H9 (cell line): Measurements from ENCODE around the gene CCDC187. TPM values are rescaled to one million over a fixed set of nuclear protein-coding genes. Genes with fewer than 3 reads are reported as not detected.

Experiments used
- DNase-seq: peaks from one replicate; pipeline ENCODE4 v3.0.0-alpha.2; 2017
- H2AFZ ChIP-seq: one replicate; pipeline ENCODE4 v1.6.1; 2013; ENCODE audit warnings: mild to moderate bottlenecking, low read length, control low read depth, moderate library complexity
- H2AK5ac ChIP-seq: 2 replicates; pipeline ENCODE4 v1.6.1; 2013; ENCODE audit warnings: low read length, control low read depth, mixed read lengths; ENCODE audit not compliant: insufficient read length
- H2BK120ac ChIP-seq: one replicate; pipeline ENCODE4 v1.6.1; 2013; ENCODE audit warnings: low read depth, mild to moderate bottlenecking, low read length, control low read depth, inconsistent platforms; ENCODE audit not compliant: poor library complexity, severe bottlenecking
- H2BK12ac ChIP-seq: 2 replicates; pipeline ENCODE4 v1.6.1; 2013; ENCODE audit warnings: low read length, control low read depth, mixed read lengths, low read depth; ENCODE audit not compliant: insufficient read length
- H2BK15ac ChIP-seq: 2 replicates; pipeline ENCODE4 v1.6.1; 2013; ENCODE audit warnings: low read depth, low read length, control low read depth
- H2BK20ac ChIP-seq: one replicate; pipeline ENCODE4 v1.6.1; 2013; ENCODE audit warnings: low read depth, mild to moderate bottlenecking, low read length, control low read depth, inconsistent platforms; ENCODE audit not compliant: poor library complexity, severe bottlenecking
- H2BK5ac ChIP-seq: 2 replicates; pipeline ENCODE4 v1.6.1; 2013; ENCODE audit warnings: low read length, control low read depth, mixed read lengths; ENCODE audit not compliant: insufficient read length
- H3K14ac ChIP-seq: 2 replicates; pipeline ENCODE4 v1.6.1; 2013; ENCODE audit warnings: low read length, control low read depth; ENCODE audit not compliant: insufficient read depth
- H3K18ac ChIP-seq: 2 replicates; pipeline ENCODE4 v1.6.1; 2013; ENCODE audit warnings: low read depth, mild to moderate bottlenecking, mixed read lengths, low read length, control low read depth; ENCODE audit not compliant: insufficient read length
- H3K23ac ChIP-seq: 2 replicates; pipeline ENCODE4 v1.6.1; 2013; ENCODE audit warnings: low read length, control low read depth, mixed read lengths, low read depth; ENCODE audit not compliant: insufficient read length
- H3K23me2 ChIP-seq: 2 replicates; pipeline ENCODE4 v1.6.1; 2013; ENCODE audit warnings: low read depth, mild to moderate bottlenecking, mixed read lengths, low read length, control low read depth; ENCODE audit not compliant: insufficient read length, poor library complexity, severe bottlenecking
- H3K27ac ChIP-seq: 2 replicates; pipeline ENCODE4 v1.5.1; 2013; ENCODE audit warnings: low read length, control low read depth, mixed read lengths, low read depth; ENCODE audit not compliant: insufficient read length
- H3K27me3 ChIP-seq: 2 replicates; pipeline ENCODE4 v1.6.1; 2013; ENCODE audit warnings: low read length, control low read depth, inconsistent platforms; ENCODE audit not compliant: insufficient read depth
- H3K4ac ChIP-seq: 2 replicates; pipeline ENCODE4 v1.6.1; 2013; ENCODE audit warnings: low read depth, mild to moderate bottlenecking, control low read depth, inconsistent platforms, low read length, moderate library complexity
- H3K4me1 ChIP-seq: 2 replicates; pipeline ENCODE4 v1.6.1; 2013; ENCODE audit warnings: low read length, control low read depth, inconsistent platforms; ENCODE audit not compliant: insufficient read depth
- H3K4me2 ChIP-seq: 2 replicates; pipeline ENCODE4 v1.6.1; 2013; ENCODE audit warnings: low read length, control low read depth, mixed read lengths; ENCODE audit not compliant: insufficient read length, insufficient read depth
- H3K56ac ChIP-seq: 2 replicates; pipeline ENCODE4 v1.6.1; 2013; ENCODE audit warnings: low read depth, mild to moderate bottlenecking, mixed read lengths, low read length, control low read depth; ENCODE audit not compliant: insufficient read length
- H3K79me1 ChIP-seq: 2 replicates; pipeline ENCODE4 v1.6.1; 2013; ENCODE audit warnings: low read depth, mild to moderate bottlenecking, moderate library complexity, low read length, control low read depth, inconsistent platforms; ENCODE audit not compliant: insufficient read depth, poor library complexity, severe bottlenecking
- H3K79me2 ChIP-seq: 2 replicates; pipeline ENCODE4 v1.6.1; 2013; ENCODE audit warnings: low read length, control low read depth, inconsistent platforms; ENCODE audit not compliant: insufficient read depth
- H3K9ac ChIP-seq: 2 replicates; pipeline ENCODE4 v1.6.1; 2013; ENCODE audit warnings: low read length, control low read depth, mixed read lengths; ENCODE audit not compliant: insufficient read length; ENCODE audit errors: extremely low read depth
- H3K9me3 ChIP-seq: one replicate; pipeline ENCODE4 v1.6.1; 2013; ENCODE audit warnings: low read depth, low read length, inconsistent platforms; ENCODE audit not compliant: control insufficient read depth
- H3T11ph ChIP-seq: one replicate; pipeline ENCODE4 v1.6.1; 2013; ENCODE audit warnings: mild to moderate bottlenecking, low read length, control low read depth, inconsistent platforms
- H4K20me1 ChIP-seq: one replicate; pipeline ENCODE4 v1.6.1; 2013; ENCODE audit not compliant: control insufficient read depth, insufficient read length, insufficient read depth
- H4K5ac ChIP-seq: 2 replicates; pipeline ENCODE4 v1.6.1; 2013; ENCODE audit warnings: low read depth, mild to moderate bottlenecking, mixed read lengths, low read length, control low read depth; ENCODE audit not compliant: insufficient read length
- H4K8ac ChIP-seq: replicated peaks from 2 replicates; pipeline ENCODE4 v1.6.1; 2013; ENCODE audit warnings: low read length, control low read depth, mixed read lengths, low read depth; ENCODE audit not compliant: insufficient read length
- H4K91ac ChIP-seq: 2 replicates; pipeline ENCODE4 v1.6.1; 2013; ENCODE audit warnings: low read depth, mild to moderate bottlenecking, moderate library complexity, mixed read lengths, low read length, control low read depth; ENCODE audit not compliant: insufficient read length
- H3K27ac Mint-ChIP-seq, 3 experiments: 2 replicates in 2 of 3; 3 replicates in 1 of 3; pipeline ENCODE4 v1.8.0; 2020 to 2021; ENCODE audit warnings: mixed read lengths in 3 of 3, mild to moderate bottlenecking in 1 of 3, moderate library complexity in 1 of 3
- H3K27me3 Mint-ChIP-seq: 2 replicates; pipeline ENCODE4 v1.8.0; 2021; ENCODE audit warnings: low read depth, mild to moderate bottlenecking, moderate library complexity, mixed read lengths
- H3K36me3 Mint-ChIP-seq, 3 experiments: 2 replicates in 2 of 3; 3 replicates in 1 of 3; pipeline ENCODE4 v1.8.0; 2020 to 2021; ENCODE audit warnings: low read depth in 3 of 3, mixed read lengths in 3 of 3; ENCODE audit not compliant: insufficient read depth in 1 of 3
- H3K4me1 Mint-ChIP-seq, 2 experiments: 2 replicates each; pipeline ENCODE4 v1.8.0; 2020; ENCODE audit warnings: mixed read lengths in 2 of 2
- H3K4me3 Mint-ChIP-seq, 2 experiments: 2 replicates in 1 of 2; 3 replicates in 1 of 2; pipeline ENCODE4 v1.8.0; 2020 to 2021; ENCODE audit warnings: mild to moderate bottlenecking in 2 of 2, mixed read lengths in 2 of 2, moderate library complexity in 1 of 2
- H3K9me3 Mint-ChIP-seq, 2 experiments: 2 replicates in 1 of 2; 3 replicates in 1 of 2; pipeline ENCODE4 v1.8.0; 2020; ENCODE audit warnings: mild to moderate bottlenecking in 2 of 2, mixed read lengths in 2 of 2, moderate library complexity in 1 of 2
- WGBS: extraction: QIAGEN DNeasy Blood & Tissue Kit; methylation state at CpG from one replicate; pipeline ENCODE4 v1.1.7; 2013; ENCODE audit warnings: missing lambda C conversion rate, low lambda C conversion rate, mixed read lengths; ENCODE audit not compliant: insufficient read length; ENCODE audit errors: extremely low coverage; 5-methylcytosine and 5-hydroxymethylcytosine counted together
- total RNA-seq: library from RNA; stranded (reverse); gene quantifications from 2 replicates; pipeline ENCODE4 v1.2.1, GENCODE V29; 2021
- TF ChIP-seq, protein P1 (sequence below): fragments of 200-600 bp; sonication (generic); conservative IDR thresholded peaks from 3 replicates; pipeline ENCODE4 v1.8.0; 2021; ENCODE audit warnings: antibody characterized with exemption, mild to moderate bottlenecking

The CCDC187 gene
- total RNA-seq, 1 experiment from 2014 or later = 0.07 TPM

DNA sequence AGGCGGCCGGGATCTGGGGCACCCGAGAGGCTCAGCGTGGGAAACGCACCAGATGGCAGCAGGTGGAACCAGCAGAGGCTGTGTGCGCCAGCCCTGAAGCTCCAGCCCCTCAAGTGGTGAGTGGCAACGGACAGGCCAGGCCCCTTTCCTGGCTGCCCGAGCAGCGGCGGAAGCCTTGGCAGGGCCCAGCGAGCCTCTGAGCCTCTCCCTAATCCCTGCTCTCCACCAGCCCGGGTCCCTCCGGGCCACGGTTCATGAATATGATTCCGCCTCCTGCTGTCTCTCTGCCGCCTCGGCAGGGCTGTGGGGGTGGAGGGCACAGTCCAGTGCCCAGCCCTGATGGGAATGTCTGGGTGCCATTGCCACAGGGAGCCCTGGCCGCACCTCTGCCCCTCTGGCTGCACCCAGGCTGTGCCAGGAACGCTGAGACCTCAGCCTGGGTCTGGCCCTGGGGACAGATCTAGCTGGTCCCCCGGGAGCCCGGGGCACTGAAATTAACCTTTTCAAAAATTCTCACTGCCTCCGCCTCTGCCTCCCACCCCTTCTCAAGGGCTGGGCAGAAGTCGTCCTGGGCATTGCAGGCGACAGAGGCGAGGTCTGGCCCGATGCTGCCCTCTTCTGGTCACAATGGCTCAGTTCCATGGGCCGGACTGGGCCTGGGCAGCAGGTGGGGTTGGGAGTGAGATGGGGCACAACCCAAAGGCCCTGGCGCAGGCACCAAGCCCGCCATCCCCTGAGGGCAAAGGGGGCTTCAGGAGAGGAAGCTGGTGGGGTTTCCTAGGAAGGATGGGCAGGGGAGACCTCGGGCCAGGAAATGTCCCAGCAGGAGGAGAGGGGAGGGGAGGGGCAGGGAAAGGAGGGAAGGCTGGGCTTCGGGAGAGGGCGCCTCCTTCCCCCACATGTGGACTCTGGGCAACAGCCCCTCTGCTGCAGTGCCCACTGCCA, 20.3 kb downstream of the CCDC187 start:
- H2BK20ac ChIP-seq = no peak overlapping the region
- H3K79me2 ChIP-seq = no peaks in the 10 kb centered on the region
- no peak overlapping the region for H3K18ac ChIP-seq
- peaks cover 0 to 3% of the 10 kb centered on the region in 2 experiments; a peak in 2 of 5 replicates for H3K9me3 Mint-ChIP-seq
- peaks cover 3% of the 10 kb centered on the region for H3K23me2 ChIP-seq
- H4K5ac ChIP-seq = no peak overlapping the region
- H2BK5ac ChIP-seq = no peak overlapping the region
- H2BK120ac ChIP-seq = no peak overlapping the region
- H3K4me3 Mint-ChIP-seq = no peak overlapping the region
- no peak overlapping the region for H2BK15ac ChIP-seq
- no peak overlapping the region for H3K14ac ChIP-seq
- no peak overlapping the region for H3K4ac ChIP-seq
- peak overlapping the region in 1 of 3 experiments; percentile 65; a peak in 1 of 7 replicates for H3K27ac Mint-ChIP-seq
- H3K79me1 ChIP-seq = no peaks in the 10 kb centered on the region
- peaks cover 9% of the 10 kb centered on the region for H3K27me3 Mint-ChIP-seq
- no peak overlapping the region for H3K9ac ChIP-seq
- H3T11ph ChIP-seq = no peak overlapping the region
- H4K8ac ChIP-seq = no peak overlapping the region
- peak; percentile 91 for DNase-seq
- no CpG with 5 or more reads among the region's 32 CpGs for WGBS
- H3K4me1 Mint-ChIP-seq = peaks cover 4 to 7% of the 10 kb centered on the region in 2 experiments; a peak in 2 of 4 replicates
- no peak overlapping the region for H3K4me2 ChIP-seq
- no peaks in the 10 kb centered on the region for H3K9me3 ChIP-seq
- no peak overlapping the region for H2BK12ac ChIP-seq
- H4K91ac ChIP-seq = no peak overlapping the region
- H2AK5ac ChIP-seq = no peak overlapping the region
- TF ChIP-seq, protein P1, sequence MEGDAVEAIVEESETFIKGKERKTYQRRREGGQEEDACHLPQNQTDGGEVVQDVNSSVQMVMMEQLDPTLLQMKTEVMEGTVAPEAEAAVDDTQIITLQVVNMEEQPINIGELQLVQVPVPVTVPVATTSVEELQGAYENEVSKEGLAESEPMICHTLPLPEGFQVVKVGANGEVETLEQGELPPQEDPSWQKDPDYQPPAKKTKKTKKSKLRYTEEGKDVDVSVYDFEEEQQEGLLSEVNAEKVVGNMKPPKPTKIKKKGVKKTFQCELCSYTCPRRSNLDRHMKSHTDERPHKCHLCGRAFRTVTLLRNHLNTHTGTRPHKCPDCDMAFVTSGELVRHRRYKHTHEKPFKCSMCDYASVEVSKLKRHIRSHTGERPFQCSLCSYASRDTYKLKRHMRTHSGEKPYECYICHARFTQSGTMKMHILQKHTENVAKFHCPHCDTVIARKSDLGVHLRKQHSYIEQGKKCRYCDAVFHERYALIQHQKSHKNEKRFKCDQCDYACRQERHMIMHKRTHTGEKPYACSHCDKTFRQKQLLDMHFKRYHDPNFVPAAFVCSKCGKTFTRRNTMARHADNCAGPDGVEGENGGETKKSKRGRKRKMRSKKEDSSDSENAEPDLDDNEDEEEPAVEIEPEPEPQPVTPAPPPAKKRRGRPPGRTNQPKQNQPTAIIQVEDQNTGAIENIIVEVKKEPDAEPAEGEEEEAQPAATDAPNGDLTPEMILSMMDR = peak; percentile 92
- no peaks in the 10 kb centered on the region for H3K36me3 Mint-ChIP-seq
- no peaks in the 10 kb centered on the region for H3K27me3 ChIP-seq
- no peaks in the 10 kb centered on the region for H4K20me1 ChIP-seq
- H3K56ac ChIP-seq = no peak overlapping the region
- H3K23ac ChIP-seq = no peak overlapping the region
- no peak overlapping the region for H3K27ac ChIP-seq
- no peak overlapping the region for H2AFZ ChIP-seq
- no peaks in the 10 kb centered on the region for H3K4me1 ChIP-seq
